GM19324 (cell line): ENCODE data around the gene VAC14.
A peak's percentile ranks its signal among the peaks of the same experiment; 100 is the strongest.
"Not testable (repeated sequence)": the region's sequence is repeated elsewhere in the genome, so short reads cannot be mapped to it uniquely, and the experiment has no call there.

Experiments
- ATAC-seq: cut with Tn5 transposase; IDR thresholded peaks from one replicate; pipeline ENCODE4 v1.9.1; 2021; ENCODE audit warnings: mild to moderate bottlenecking, moderate library complexity; ENCODE audit not compliant: unreplicated experiment, low FRiP score

VAC14 gene

DNA sequence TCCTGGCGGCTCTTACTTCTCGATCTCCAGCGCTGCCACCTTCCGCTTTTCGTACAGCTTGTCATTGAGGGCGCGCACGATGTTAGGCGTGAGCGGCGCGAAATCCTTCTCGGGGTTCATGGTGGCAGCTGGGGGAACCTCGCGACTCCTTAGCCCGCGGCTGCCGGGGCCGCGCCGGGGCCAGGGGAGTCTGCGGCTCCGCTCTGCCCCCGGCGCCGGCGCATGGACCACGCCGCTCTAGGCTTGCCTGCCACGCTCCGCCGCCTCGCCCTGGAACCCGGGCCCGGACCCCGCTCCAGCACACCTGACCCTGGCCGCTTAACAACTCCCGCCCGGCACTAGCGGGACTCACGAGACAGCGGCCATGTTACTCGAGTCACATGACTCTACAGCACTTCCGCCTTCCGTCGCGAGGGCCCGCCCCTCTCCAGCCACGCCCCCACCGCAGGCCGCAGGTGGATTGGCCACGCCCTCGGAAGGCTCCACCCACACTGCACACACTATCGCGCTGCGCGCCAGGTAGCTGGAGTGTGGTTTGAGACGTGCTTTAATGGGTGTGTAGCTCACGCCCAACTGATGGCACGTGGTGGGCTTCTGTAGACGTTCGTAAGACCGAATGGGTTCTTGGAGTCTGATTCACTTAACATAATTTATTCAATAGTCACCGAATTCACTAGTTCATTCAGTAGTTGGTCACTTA is at the start of gene VAC14:
VAC14 (minus strand) TSS at position 378 of the 700 bp plus-strand sequence; CDS start at position 120, 258 bp downstream.
- ATAC-seq = peak; percentile 96

DNA sequence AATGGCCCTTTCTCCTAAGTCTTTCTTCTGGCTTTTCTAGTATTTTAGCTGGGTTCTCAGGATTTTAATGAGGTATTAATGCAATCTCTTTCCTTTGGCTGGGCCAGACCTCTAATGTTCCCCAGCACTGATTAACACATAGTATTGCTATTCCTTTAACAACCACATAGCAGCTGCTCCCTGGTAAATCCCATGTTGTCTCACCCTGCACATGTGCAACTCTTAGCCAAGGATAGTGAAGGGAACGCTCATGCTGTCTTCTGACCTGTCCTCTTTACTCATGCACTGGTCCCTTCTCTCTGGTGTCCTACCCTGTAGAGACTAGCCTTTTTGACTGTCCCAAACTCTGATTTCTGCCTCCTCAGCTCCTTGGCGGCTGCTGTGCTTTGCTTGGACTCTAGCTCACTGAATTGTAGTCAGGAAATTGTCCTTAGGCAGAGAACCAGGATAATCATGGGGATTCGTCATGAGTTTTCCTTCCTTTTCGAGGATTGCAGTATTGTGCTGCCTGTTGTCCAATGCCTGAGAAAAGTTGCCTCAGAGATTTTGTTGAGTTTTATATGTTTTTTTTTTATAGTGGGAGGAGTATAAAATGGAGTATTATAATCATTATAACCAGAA is 22.6 kb upstream of the VAC14 start:
- not testable (repeated sequence) for ATAC-seq

DNA sequence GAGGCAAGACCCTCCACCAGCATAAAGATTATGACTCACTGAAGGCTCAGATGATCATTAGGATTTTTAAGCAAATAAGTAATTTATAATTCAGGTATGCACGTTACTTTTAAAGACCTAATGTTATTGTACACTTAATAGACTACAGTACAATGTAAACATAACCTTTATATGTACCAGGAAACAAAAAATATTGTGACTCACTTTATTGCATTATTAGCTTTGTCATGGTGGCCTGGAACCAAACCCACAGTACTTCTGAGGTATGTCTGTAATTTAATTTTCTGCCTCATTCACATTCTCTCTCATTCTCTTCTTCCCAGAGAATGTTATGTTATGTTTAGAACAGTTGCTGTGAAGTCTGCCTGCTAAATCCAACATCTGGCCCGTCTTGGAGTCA is 21.8 kb upstream of the VAC14 start:
- ATAC-seq = not testable (repeated sequence)

DNA sequence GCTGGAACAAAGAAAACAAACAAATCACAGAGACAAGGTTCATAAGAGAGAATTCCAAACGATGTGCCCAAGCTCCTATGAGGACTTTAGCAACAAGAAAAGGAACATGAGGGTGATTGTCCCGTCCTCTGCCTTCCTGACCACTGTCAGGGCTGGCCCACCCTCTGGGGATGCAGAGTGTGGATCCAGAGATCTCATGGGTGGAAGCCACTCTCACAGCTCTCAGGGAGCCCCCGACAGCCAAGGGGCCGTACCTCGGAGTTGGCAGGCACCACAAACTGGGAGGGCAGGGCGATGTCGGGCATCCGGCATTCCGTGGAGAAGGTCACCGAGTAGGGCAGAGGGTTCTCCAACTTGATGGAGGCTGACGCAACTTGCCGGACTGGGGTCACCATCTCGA is 17.1 kb upstream of the VAC14 start:
- ATAC-seq = not testable (repeated sequence)

DNA sequence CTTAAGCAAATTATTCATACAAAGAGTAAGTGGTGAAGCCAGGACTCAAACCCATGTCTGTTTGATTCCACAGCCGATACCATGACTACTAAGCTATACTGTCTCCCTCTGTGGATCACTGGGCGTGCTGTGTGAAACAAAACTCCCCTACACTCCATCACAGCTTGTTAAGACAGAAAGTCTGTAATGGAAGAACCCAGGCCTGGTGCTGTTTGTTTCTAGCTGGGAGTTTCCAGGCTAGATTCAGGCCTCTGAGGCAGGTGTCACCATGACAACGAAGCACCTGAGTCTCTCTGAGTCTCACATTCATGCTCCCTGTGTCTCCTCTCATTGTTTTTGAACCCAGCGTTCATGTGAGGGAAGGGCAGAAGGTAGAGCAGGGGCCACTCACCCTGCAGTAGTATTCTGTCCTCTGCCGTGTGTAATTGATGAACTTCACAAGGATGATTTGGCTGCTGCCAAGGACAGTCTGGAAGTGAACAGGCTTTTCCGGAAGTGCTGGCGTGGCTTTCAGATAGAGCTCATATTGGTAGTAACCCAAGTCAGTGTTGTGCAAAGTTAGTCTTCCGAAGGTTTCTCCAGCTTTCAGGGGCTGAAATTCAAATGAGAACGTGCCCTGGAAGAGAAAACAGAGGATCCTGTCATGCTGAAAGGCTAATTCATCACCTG is 8.6 kb upstream of the VAC14 start:
- ATAC-seq = no peak

DNA sequence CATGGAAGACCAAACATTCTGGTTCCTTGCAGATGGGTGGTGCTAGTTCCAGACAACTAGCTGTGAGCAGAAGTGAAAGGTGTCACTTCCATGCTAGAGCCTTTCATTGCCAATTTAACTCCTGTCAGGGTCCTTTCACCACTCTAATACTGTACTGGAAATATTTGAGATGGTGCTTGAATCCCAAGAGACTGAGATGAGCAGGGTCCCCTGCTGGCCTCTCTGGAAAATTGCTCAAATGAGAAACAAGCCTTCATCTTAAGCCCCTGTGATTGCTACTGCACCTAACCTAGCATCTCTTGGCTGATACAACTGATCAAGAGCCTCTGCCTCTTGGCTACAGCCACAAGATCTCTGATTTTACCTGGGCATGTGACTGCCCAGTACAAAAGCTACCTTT is 7.4 kb upstream of the VAC14 start:
- ATAC-seq = no peak

DNA sequence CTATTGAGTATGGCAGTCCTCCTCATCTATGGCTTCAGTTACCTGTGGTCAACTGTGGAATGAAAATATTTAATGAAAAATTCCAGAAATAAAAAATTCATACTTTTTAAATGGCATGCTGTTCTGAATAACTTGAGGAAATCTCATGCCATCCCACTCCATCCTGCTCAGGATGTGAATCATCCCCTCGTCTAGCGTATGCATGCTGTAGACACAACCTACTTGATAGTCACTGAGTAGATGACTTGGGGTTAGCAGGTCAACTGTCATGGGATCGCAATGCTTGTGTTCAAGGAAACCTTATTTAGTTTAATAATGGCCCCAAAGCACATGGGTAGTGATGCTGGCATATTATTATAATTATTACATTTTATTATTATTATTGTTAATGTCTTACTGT is 4.8 kb upstream of the VAC14 start:
- no peak for ATAC-seq

DNA sequence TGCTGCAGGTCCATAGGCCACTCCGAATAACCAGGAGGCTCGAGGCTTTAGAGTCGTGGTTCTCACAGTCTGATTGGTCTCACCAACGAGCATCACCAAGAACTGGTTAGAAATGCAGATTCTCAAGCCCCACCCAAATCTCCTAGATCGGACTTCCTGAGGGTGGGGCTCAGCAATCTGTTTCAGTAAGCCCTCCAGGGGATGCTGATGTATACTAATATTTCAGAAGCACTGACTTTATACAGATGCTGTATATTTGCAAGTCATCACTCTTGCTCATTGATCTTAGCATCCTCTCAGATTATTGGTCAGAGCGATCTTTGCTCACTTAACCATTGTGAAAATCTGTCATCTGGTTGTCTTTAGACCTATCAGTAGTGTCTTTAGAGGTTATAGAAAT is 4.4 kb upstream of the VAC14 start:
- ATAC-seq = no peak

DNA sequence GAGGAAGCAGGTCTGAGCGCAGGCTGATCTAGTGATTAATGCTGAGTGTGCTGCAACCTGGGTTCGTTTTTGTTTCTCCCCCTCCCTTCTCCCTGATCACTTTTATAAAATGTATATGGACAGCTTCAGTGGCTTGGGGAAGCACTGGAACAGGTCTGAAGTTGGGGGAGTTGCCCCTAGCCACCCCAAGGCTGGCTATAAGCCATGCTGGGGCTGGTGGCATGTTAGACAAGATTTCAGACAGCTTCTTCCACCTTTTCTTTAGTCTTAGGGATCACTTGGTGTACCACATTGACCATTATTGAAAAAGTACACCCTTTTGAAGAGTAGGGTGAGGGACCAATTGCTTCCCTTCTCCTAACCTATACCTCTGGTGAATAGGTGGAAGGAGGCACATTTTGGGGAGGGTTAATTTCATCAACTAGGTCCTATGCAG is 3.8 kb upstream of the VAC14 start:
- no peak for ATAC-seq

DNA sequence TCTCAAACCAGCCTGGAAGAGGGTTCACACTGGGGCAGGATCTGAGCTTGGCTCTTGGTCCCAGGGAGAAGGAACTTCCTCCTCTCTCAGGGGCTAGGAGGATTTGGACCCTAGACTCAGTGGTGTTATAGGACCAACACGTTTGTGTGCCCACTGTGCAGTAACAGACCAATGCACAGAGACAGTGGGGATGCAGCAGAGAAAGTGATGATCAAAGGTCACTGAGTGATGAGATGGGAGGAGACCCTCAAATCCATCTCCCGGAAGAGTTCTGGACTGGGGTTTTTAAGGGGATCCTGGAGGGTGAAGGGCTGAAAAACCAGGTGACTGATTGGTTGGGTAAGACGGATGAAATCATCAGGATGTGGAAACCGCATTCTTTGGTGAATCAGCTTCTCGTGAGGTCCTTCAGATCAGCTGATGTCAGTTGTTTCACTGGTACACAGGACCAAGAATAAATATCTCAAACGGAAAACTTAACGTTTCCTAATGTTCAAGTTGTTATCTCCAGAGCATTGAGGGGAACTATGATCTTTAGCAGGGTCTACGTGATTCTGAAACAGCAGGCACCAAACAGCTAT is 3.3 kb upstream of the VAC14 start:
- ATAC-seq = no peak

DNA sequence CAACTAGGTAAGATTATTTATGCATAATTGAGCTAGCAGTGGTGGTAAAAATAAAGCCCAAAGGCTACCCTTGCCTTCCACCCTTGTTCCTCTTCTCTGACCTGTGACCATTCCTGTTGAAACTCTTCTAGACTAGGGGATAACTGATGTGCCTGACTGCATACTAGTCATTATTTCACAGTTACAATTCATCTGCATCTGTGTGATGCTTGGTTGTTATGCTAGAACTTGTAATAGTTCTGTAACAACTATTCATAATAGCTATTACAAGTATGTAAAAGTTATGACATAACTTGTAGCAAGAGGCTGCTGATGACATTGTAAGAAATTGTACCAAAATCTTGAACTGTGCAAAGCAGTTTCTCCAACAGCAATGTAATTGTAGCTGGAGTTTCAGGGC is 2.4 kb upstream of the VAC14 start:
- ATAC-seq = no peak

DNA sequence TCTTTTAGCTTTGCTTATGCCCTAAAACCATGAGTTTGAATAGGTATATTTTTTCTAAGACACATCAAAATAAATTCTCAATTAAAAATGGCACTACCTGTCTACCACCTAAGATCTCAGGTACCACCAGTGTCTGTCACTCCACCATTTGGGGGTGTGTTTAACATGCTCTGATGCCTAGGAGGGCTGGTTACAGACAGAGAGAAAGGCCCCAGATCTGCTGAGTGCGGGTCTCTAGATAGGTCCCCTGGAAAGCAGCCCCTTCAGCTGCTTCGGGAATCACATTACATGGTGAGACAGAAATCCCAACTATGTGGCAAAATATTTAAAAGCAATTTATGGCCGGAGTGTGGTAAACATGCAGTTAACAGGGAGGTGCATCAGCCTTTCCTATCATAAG is 653 bp upstream of the VAC14 start:
- ATAC-seq = no peak

DNA sequence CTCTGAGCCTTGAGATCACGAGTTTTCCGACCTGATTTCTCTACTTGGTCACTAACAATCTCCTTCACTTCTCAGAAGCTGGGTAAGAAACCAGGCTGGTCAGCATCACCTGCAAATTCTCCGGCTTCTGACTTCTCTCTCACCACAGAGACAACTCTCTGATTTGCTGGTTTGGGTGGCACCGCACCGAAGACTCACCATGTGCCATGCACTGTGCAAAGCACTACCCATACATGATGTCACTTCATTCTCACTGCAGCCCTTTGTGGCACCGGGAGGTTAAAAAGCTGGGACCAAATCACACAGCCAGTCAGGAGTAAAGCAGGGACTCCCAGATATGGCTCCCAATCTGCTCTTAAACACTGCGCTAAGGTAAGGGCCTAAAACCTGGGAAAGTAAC is 647 bp downstream of the VAC14 start:
- no peak for ATAC-seq

DNA sequence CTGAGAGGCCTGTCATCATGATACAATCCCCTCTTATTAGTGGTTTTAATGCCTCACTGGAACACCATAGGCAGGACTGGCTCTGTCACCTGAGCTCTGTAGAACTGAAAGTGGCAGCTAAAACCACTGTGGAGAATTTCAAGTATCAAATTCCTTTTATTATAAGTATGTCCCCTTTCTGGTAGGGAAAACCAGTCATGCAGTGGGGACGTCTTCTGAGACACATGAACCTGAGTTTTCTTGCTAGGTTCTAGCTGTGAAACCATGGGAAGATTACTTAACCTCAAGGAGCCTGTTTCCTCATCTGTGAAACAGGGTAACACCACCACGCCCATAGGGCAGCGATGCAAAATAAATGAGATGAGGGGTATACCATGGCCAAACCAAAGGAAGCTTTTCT is 4.7 kb downstream of the VAC14 start:
- no peak for ATAC-seq

DNA sequence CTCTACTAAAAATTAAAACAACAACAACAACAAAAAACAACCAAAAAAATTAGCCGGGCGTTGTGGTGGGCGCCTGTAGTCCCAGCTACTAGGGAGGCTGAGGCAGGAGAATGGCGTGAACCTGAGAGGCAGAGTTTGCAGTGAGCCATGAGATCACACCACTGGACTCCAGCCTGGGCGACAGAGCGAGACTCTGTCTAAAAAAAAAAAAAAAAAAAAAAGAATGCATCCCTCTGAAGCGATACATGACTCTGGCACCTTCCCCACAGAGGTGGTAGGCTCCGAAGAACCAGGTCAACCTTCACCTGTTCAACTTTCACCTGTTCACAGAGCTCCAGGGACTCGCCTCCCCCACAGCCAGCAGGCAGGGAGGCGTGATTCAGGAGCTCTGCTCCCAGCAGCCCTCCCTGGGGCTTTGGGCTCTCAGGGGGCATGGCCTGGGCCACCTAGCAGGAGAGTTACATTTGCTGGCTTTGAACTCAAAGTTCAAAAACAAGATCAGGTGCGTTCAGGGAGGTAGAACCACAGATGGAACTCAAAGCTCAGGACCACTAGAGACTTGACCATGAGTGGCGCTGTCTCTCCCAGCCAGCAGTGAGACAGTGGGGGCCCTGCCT is 5.6 kb downstream of the VAC14 start:
- ATAC-seq = no peak

DNA sequence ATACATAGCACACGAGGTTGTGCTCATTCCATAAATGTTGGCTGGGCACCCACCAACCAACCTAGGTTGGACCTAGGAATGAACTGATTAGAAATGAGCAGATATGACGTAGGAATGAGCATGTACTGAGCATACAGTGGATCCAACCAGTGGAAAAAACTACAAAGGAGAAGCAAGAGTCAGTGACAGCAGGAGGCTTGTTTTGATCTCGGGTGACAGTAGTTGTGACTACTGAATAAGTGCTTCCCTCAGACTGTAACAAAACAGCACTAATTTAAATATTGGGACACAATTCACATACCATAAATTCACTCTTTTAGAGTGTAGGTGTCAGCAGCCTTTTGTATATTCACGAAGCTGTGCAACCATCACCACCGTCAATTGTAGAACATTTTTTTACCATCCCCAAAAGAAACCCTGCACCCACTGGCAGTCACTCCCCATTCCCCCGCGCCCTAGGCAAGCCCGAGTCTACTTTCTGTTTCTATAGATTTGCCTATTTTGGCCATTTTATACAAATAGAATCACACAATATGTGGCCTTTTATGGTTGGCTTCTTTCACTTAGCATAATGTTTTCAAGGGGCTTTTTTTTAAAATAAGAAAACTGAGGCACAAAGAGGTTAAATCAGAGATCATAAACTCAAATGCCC is 7.0 kb downstream of the VAC14 start:
- ATAC-seq = peak; percentile 61

DNA sequence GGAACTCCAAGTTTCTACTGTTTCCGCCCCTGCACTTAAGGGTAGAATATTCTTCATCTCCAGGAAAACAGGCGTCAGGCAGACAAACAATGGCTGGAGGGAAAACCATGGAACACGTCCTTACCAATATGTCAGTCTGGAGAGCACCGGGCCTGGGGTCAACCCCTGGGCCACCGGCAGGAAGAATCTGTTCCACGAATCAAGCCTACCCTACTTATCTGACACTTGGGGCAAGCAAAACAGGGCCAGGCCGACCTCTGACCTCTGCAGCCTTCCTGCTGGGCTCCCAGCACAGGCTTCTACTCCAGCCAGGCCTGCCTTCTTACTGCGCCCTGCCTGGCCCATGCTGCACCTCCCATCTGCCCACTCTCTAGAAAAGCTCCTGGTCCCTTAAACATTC is 10.1 kb downstream of the VAC14 start:
- ATAC-seq = no peak

DNA sequence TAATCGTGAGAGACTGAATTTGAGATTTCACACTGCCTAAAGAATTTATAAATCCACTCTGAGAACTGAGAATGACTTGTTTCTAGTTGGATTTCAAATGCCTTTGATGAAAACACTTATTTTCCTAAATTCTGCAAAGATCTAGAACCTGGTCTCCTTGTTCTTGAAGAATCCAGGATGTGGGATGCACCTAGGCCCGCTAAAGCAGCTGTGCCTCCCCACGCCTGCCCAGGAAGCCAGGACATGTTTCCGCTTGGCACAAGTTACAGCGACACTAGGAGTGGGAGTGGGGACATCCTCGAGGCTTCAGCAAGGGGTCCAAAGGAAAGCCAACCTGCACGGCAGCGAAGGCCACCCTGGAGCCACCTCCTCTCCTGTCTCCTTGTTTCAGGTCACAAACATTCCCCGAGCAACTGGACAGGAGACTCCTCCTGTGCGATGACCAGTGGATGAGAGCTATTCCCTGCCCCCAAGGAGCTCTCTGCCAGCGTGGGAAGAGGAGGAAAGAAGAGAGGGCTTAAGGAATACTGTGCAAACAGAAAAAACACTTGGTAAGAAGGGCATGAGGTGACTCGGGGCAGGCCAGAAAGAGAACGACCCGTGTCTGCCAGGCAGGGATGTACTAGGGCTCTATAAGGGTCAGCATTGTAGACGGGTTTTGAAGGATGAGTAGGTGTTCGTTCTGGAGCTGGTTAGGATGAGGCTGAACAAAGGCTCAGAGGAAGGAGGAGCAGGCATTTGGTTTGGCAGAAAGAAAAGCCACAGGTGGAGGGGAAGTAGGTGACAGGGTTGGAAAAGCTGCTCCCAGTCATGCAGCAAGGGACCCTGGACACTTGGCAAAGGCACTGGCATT is 11.1 kb downstream of the VAC14 start:
- ATAC-seq = no peak
